Tibial artery (tissue), 4 donors: Measurements from ENCODE around the gene KLHL35.

Source experiments
- DNase-seq, 2 donors: peaks; one replicate each; pipeline ENCODE4 v3.0.0-alpha.2; 2019
- H3K27ac ChIP-seq, 2 donors: fragments of 200-600 bp; sonication (generic) in 1 of 2; 1 replicate in 1 of 2; 2 replicates in 1 of 2; pipeline ENCODE4 v1.5.1; 2018 to 2019; ENCODE audit warnings: mild to moderate bottlenecking in 1 of 2
- H3K27me3 ChIP-seq, 2 donors: fragments of 200-600 bp; sonication (generic) in 1 of 2; one replicate each; pipeline versions ENCODE4 v1.5.1 to v1.6.0; 2016 to 2019
- H3K36me3 ChIP-seq, 3 donors: fragments of 200-600 bp; sonication (generic) in 2 of 3; one replicate each; pipeline ENCODE4 v1.5.1; 2016 to 2019; ENCODE audit warnings: mild to moderate bottlenecking in 2 of 3
- H3K4me1 ChIP-seq, 4 donors: fragments of 200-600 bp; sonication (generic) in 2 of 4; 1 replicate in 3 of 4; 2 replicates in 1 of 4; pipeline ENCODE4 v1.5.1; 2016 to 2019
- H3K4me3 ChIP-seq, 2 donors: fragments of 200-600 bp; sonication (generic) in 1 of 2; 1 replicate in 1 of 2; 2 replicates in 1 of 2; pipeline ENCODE4 v1.5.1; 2018 to 2019; ENCODE audit warnings: mild to moderate bottlenecking in 2 of 2
- H3K9me3 ChIP-seq, 3 donors: fragments of 200-600 bp; sonication (generic) in 1 of 3; one replicate each; pipeline ENCODE4 v1.5.1; 2016 to 2019
- intact Hi-C: fragments of 100-400 bp; cut with DNase I; formaldehyde crosslinking; loops from one replicate; pipeline ENCODE4 v1.15.0; 2023; ENCODE audit warnings: low total_unique reads
- TF ChIP-seq, protein P1 (sequence below), 2 experiments: fragments of 200-600 bp in 1 of 2; fragments of 450-650 bp in 1 of 2; IDR thresholded peaks; one replicate each; pipeline ENCODE4 v1.5.1; 2017 to 2019; ENCODE audit warnings: antibody characterized with exemption in 2 of 2, mild to moderate bottlenecking in 1 of 2, moderate library complexity in 1 of 2

The KLHL35 gene

DNA sequence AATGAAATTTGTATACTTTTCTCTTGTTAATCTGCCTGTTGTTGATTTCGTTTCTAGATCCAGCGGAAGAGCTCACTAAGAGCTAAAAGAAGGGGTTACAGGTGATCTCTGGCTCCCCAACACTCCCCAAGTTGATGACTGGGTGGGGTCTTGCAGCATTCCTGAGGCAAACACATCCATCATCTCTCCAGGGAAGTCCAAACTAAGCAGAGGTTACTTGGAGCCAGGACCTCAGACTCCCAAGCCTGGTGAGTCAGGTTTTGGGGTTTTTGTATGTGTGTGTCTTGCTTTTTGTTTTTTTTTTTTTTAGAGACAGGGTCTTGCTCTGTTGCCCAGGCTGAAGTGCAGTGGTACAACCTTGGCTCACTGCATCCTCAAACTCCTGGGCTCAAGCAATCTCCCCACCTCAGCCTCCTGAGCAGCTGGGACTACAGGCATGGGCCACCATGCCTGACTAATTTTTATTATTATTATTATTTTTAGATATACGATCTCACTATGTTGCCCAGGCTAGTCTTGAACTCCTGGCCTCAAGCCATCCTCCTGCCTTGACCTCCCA is 45.2 kb downstream of the KLHL35 start:
- peaks cover 0 to 8% (median 0%) of the 10 kb centered on the region in 4 donors for H3K4me1 ChIP-seq
- H3K27me3 ChIP-seq = peaks cover 0 to 17% of the 10 kb centered on the region in 2 donors
- H3K4me3 ChIP-seq = no peak overlapping the region
- H3K27ac ChIP-seq = no peak overlapping the region
- DNase-seq = peak in 1 of 2 donors; percentile 44
- TF ChIP-seq, protein P1, sequence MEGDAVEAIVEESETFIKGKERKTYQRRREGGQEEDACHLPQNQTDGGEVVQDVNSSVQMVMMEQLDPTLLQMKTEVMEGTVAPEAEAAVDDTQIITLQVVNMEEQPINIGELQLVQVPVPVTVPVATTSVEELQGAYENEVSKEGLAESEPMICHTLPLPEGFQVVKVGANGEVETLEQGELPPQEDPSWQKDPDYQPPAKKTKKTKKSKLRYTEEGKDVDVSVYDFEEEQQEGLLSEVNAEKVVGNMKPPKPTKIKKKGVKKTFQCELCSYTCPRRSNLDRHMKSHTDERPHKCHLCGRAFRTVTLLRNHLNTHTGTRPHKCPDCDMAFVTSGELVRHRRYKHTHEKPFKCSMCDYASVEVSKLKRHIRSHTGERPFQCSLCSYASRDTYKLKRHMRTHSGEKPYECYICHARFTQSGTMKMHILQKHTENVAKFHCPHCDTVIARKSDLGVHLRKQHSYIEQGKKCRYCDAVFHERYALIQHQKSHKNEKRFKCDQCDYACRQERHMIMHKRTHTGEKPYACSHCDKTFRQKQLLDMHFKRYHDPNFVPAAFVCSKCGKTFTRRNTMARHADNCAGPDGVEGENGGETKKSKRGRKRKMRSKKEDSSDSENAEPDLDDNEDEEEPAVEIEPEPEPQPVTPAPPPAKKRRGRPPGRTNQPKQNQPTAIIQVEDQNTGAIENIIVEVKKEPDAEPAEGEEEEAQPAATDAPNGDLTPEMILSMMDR (IDR thresholded peaks at IDR 0.05) = no peak
- H3K9me3 ChIP-seq = no peaks in the 10 kb centered on the region
- H3K36me3 ChIP-seq = no peaks in the 10 kb centered on the region
- intact Hi-C loops = loop anchor here (2.0 to 10.0 kb wide), 2 partner anchors 63 to 143 kb away; no protein-coding TSS in a partner anchor

DNA sequence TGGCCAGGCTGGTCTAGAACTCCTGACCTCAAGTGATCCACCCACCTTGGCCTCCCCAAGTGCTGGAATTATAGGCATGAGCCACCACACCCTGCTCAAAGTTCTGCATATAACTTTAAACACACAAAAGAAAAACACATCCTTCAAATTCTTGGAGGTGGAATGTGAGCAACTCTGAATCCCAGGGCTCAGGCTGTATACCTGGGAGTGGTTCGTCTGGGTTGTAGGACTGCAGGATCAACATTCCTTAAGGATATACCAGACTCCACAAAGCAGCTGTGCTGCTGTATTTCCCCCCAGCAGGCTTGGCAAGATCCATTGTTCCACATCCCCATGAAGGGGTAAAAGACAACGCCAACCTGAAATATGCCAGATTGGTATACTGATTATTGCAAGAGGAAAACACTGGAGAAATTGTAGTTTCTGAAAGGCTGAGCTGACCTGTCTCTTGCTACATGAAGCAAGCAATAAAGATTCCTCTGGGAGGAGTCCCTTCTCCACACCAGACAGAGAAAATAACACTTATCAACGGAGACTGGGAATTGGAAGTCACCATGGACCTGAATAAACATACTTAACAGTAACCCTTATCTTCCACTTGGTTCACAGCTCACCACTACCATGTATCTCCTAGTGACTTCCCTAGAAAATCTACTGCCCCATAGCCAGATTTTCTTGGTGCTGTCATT is 45.9 kb downstream of the KLHL35 start:
- no peaks in the 10 kb centered on the region for H3K36me3 ChIP-seq
- intact Hi-C loops = loop anchor here (10.0 kb wide), 1 partner anchor 62 kb away; no protein-coding TSS in a partner anchor
- H3K4me3 ChIP-seq = no peak overlapping the region
- H3K9me3 ChIP-seq = no peaks in the 10 kb centered on the region
- peaks cover 0 to 8% (median 0%) of the 10 kb centered on the region in 4 donors for H3K4me1 ChIP-seq
- TF ChIP-seq, protein P1 (IDR thresholded peaks at IDR 0.05) = no peak
- peaks cover 0 to 17% of the 10 kb centered on the region in 2 donors for H3K27me3 ChIP-seq
- DNase-seq = peak in 1 of 2 donors; percentile 16
- no peak overlapping the region for H3K27ac ChIP-seq

DNA sequence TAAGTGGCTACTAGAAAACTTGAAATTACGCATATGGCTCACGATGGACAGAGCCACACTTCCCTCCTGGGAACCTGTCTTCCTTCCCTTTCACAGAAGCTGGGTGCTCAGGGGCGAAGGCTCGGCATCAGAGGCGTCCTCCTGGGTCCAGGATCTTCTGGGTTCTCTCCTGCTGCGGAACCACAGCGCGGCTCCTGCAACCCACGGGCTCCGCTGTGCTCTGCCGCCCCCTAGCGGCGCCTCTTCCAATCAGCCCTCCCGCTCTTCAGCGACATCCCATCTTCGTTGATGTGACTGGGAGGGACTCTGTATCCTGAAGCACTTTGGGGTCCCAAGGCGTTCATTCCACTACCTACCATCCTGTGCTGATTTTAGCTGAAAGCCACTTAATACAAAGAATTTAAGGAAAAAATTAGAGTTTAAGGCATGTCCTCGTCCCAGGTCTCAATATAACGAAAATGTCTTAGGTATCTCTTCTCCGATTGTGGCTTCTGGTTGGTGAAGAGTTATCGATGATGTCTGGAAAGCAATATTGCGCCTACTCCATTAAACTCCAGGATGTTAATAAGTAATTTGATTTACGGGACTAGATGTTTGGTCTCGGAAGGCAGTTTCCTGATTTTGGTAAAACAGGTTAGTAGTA is 48.4 kb downstream of the KLHL35 start:
- H3K27ac ChIP-seq = no peak overlapping the region

DNA sequence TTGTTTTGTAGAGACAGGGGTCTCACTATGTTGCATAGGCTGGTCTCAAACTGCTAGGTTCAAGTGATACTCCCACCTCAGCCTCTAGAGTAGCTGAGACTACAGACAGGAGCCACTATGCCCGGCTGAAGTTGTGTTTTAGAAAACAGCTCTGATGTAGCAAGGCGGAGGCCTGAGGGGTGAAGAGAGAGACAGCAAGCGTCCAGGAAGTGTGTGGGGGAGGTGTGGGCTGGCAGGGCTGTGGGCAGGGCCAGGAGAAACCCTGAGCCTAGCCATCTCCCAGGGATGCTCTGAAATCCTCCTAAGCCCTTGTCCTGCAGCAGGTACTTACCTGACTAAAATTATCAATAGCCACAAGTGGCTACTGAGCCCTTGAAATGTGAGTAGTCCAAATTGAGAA is 49.8 kb downstream of the KLHL35 start:
- Histone ChIP-seq H3K9me3 (no peaks in the 10 kb centered on the region), H3K4me3 (no peak overlapping the region), H3K27me3 (peaks cover 0 to 13% of the 10 kb centered on the region in 2 donors), H3K4me1 (peaks cover 0 to 2% (median 0%) of the 10 kb centered on the region in 4 donors), H3K36me3 (no peaks in the 10 kb centered on the region), H3K27ac (no peak overlapping the region)
- no peak for DNase-seq
- TF ChIP-seq, protein P1 (IDR thresholded peaks at IDR 0.05) = no peak
- intact Hi-C loops = loop anchor here (10.0 kb wide), 1 partner anchor 58 kb away; no protein-coding TSS in a partner anchor

More for the DNA sequence above, 48.4 kb downstream of the KLHL35 start:
- peaks cover 0 to 13% of the 10 kb centered on the region in 2 donors for H3K27me3 ChIP-seq
- H3K36me3 ChIP-seq = no peaks in the 10 kb centered on the region
- TF ChIP-seq, protein P1 (IDR thresholded peaks at IDR 0.05) = peak; percentile 95 to 98
- peaks cover 0 to 8% (median 0%) of the 10 kb centered on the region in 4 donors for H3K4me1 ChIP-seq
- peak; percentile 67 to 81 for DNase-seq
- intact Hi-C loops = loop anchor here (1.0 to 10.0 kb wide), 2 partner anchors 60 to 104 kb away; no protein-coding TSS in a partner anchor
- no peaks in the 10 kb centered on the region for H3K9me3 ChIP-seq
- H3K4me3 ChIP-seq = no peak overlapping the region

DNA sequence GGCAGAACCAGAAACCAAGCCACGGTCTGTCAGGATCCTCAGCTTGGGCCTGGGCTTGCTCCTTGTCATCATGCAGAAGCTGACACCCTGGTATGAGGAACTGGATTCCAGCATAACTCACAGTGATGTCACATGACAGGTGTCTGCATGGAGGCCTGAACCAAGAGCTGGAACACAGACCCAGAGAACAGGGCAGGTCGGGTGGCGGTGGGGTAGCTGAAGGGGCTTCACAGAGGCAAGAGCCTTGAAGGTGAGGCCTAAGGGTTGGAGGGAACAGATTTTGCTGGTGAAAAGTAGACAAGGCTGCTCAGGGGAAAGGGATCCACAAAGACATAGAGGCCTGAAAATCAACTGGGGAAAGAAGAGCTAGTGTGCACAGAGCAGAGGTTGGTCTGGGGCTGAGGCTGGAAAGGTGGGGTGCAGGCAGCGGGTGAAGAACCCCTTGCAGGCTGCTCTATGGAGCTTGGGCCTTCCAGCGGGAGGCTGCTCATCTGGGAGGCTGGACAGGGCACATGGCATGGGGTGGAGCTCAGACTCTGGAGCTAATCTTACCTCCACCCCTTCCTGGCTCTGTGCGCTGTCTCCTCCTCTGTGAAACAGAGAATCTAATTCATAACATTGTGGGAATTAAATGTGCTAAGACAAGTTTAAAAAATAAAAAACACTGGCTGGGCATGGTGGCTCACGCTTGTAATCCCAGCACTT is 52.1 kb downstream of the KLHL35 start:
- Histone ChIP-seq H3K4me3 (no peak overlapping the region), H3K36me3 (no peaks in the 10 kb centered on the region), H3K4me1 (no peaks in the 10 kb centered on the region), H3K27ac (no peak overlapping the region), H3K9me3 (no peaks in the 10 kb centered on the region), H3K27me3 (peaks cover 0 to 8% of the 10 kb centered on the region in 2 donors)
- TF ChIP-seq, protein P1 (IDR thresholded peaks at IDR 0.05) = no peak
- peak in 1 of 2 donors; percentile 35 for DNase-seq
- intact Hi-C loops = loop anchor here (10.0 kb wide), 1 partner anchor 56 kb away; no protein-coding TSS in a partner anchor
